ENCODE data around the gene ZNF536. TPM values are rescaled to one million over a fixed set of nuclear protein-coding genes. Genes with fewer than 3 reads are reported as not detected.

Gene ZNF536
- total and polyA plus RNA-seq, 5 experiments from 2014 or later = not detected

DNA sequence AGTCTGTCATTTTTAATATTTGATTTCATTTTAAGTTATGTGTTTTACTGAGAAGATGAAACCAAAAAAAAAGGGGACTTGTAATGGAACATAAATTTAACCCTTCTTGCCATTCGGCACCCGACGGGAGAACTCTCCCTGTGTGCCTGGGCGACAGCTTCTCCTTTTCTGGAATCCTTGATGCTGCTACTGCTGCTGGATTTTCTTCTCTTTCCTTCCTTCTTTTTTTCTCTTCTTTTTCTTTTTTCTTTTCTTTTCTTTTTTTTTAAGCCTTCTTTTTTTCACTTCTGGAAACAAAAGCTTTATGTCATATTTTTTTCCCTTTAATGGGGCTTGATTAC, 11.1 kb upstream of the ZNF536 start:
- POLR2A ChIA-PET = no interaction called here
- H3K9me3 Mint-ChIP-seq = peaks cover 0 to 1% (median 0%) of the 10 kb centered on the region in 9 donors
- ATAC-seq (no peak), DNase-seq (no peak)
- H3K4me1 Mint-ChIP-seq = peaks cover 0 to 13% (median 3%) of the 10 kb centered on the region in 4 donors
- no peaks in the 10 kb centered on the region for H3K36me3 Mint-ChIP-seq
- H3K4me3 Mint-ChIP-seq = no peak overlapping the region
- H3K27me3 Mint-ChIP-seq = peaks cover 9 to 58% (median 24%) of the 10 kb centered on the region in 5 donors
- no peak overlapping the region for H3K27ac Mint-ChIP-seq

DNA sequence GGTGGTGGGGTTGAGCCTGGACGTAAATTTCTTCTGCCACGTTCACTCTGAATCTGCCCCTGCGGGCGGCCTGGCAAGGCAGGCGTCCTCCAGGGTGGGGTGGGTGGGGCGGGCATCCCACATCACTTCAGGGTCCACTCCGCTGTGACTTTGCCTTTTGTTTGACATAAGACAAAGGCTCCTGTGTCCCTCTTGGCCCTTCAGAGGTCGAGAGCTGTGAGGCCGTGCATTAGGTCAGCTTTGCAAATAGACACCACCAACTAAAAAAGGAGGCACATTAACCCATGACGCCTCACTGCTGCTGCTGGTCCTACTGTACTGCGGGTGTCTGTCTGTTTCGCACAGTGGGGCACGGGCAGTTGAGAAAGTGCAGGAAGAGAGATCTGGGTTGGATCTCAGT, 10.5 kb upstream of the ZNF536 start:
- Mint-ChIP-seq H3K36me3 (no peaks in the 10 kb centered on the region), H3K4me3 (no peak overlapping the region), H3K4me1 (peaks cover 0 to 13% (median 3%) of the 10 kb centered on the region in 4 donors), H3K9me3 (peaks cover 0 to 1% (median 0%) of the 10 kb centered on the region in 9 donors), H3K27ac (no peak overlapping the region), H3K27me3 (peaks cover 9 to 51% (median 24%) of the 10 kb centered on the region in 5 donors)
- DNase-seq = no peak
- POLR2A ChIA-PET = no interaction called here
- ATAC-seq = no peak

DNA sequence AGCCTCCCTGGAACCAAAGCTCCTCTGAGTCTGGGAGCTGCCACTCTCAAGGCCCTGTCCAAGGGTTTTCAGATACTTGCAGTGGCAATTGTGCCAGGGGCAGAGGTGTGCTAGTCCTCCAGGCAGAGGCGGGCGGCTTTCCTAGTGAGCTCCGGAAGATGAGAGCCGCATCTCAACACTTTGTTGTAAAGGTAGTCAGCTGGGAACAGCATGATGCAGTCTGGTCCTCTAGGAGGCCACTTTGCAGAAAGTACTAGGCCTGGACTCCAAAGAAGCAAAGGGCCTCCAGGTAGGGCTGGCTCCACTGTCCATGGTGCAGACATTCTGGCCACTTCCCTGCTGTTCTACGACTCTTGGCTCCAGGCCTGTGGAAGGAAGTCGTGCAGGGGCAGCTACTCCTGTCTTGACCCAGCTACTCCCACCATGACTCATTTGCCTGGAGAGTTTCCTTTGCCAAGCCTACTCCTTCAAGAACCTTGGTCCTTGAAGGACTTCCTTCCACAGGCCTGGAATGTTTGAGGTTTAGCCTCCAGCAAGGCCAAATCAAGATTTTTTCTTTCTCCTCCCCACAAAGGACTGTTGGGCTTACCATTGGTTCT, 9.9 kb upstream of the ZNF536 start:
- POLR2A ChIA-PET = no interaction called here
- no peak overlapping the region for H3K4me3 Mint-ChIP-seq
- peaks cover 9 to 46% (median 20%) of the 10 kb centered on the region in 5 donors for H3K27me3 Mint-ChIP-seq
- H3K27ac Mint-ChIP-seq = no peak overlapping the region
- H3K36me3 Mint-ChIP-seq = no peaks in the 10 kb centered on the region
- peaks cover 0 to 1% (median 0%) of the 10 kb centered on the region in 9 donors for H3K9me3 Mint-ChIP-seq
- DNase-seq (no peak), ATAC-seq (no peak)
- H3K4me1 Mint-ChIP-seq = peaks cover 0 to 13% (median 3%) of the 10 kb centered on the region in 4 donors

DNA sequence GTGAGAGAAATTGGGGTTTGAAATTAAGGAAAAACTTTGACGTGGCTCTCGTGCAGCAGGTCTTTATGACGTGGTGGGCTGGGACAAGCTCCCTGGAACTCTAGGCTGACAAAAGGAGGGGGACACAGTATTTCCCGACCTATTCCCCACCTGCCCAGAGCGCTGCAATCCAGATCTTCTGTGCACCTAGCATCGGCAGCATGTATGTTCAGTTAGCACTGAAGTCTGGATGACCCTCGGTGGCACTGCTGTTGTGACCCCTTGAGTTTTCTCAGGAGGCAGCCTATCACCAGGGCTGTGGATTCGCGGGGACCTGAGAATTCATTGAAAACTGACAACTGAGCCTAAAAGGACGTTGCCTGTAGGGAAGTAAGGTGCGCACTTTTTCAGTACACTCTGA, 9.1 kb upstream of the ZNF536 start:
- Mint-ChIP-seq H3K4me3 (no peak overlapping the region), H3K36me3 (no peaks in the 10 kb centered on the region), H3K9me3 (peaks cover 0 to 1% (median 0%) of the 10 kb centered on the region in 9 donors), H3K27me3 (peaks cover 9 to 48% (median 25%) of the 10 kb centered on the region in 5 donors), H3K27ac (no peak overlapping the region), H3K4me1 (peaks cover 0 to 13% (median 3%) of the 10 kb centered on the region in 4 donors)
- ATAC-seq (no peak), DNase-seq (no peak)
- POLR2A ChIA-PET = no interaction called here

DNA sequence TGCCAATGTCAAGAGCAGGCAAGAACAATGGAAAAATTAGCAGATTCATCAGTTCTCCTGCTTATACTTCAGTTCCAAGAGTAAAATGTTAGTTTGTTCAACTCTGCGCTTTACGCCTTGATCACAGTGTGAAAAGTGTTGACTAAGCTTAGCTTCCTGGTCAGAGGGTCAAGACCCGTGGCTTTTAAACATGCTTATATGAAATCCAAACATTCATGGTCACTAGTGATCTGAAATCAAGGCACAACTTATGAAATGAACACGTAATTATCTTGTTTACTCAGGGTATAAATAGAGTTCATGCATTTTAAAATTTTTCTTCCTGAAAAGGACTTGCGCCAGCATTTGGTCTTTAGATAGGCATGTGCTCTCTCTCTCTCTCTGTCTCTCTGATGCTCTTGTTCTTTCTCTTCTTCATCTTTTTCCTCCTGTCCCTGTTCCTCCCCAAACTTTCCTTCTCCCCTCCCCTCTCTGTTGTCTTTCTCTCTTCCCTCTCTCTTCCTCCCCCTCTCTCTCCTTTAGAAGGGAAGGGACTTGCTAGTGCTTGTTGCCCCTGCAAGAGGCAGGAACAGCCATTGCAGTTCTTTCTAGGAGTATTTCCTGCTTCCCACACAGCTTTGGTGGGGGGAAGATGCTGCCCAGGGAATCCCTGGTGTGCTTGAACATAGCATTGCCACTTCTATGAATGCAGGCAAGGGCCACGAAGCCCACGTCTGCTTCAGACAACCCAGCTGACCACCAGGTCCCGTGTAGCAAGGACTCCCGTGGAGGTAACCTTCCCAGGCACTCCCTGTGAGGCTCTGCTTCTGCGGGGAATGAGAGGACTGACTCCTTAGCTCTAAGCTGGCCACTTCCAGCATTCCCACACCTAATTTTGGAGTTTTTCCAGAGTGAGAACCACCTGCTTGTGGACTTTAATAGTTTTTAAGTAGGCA, 7.1 kb upstream of the ZNF536 start:
- no peak for DNase-seq
- peaks cover 0 to 1% (median 0%) of the 10 kb centered on the region in 9 donors for H3K9me3 Mint-ChIP-seq
- no peak overlapping the region for H3K4me3 Mint-ChIP-seq

DNA sequence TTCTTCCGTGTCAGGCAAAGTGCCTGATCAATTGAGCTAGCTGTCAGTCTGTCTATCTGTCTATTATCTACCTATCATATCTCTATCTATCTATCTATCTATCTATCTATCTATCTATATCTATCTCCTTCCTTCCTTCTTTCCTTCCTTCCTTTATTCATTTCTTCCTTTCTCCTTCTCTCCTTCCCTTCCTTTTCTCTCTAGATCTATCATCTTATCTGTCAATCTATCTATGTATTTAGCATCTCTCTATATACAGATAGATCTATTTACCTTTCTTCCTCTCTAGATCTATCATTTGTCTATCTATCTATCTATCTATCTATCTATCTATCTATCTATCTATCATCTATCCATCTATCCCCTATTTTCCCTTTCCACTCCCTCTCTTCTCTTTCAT, 5.9 kb upstream of the ZNF536 start:
- Mint-ChIP-seq H3K9me3 (peaks cover 0 to 1% (median 0%) of the 10 kb centered on the region in 9 donors), H3K27ac (no peak overlapping the region), H3K4me3 (no peak overlapping the region), H3K36me3 (no peaks in the 10 kb centered on the region), H3K4me1 (no peaks in the 10 kb centered on the region), H3K27me3 (peaks cover 2 to 27% (median 16%) of the 10 kb centered on the region in 5 donors)
- ATAC-seq (no peak), DNase-seq (no peak)
- POLR2A ChIA-PET = no interaction called here

More for the DNA sequence above, 7.1 kb upstream of the ZNF536 start:
- Mint-ChIP-seq H3K27ac (no peak overlapping the region), H3K36me3 (no peaks in the 10 kb centered on the region), H3K27me3 (peaks cover 10 to 38% (median 19%) of the 10 kb centered on the region in 5 donors), H3K4me1 (peaks cover 0 to 9% (median 2%) of the 10 kb centered on the region in 4 donors)
- no peak for ATAC-seq
- POLR2A ChIA-PET = no interaction called here

DNA sequence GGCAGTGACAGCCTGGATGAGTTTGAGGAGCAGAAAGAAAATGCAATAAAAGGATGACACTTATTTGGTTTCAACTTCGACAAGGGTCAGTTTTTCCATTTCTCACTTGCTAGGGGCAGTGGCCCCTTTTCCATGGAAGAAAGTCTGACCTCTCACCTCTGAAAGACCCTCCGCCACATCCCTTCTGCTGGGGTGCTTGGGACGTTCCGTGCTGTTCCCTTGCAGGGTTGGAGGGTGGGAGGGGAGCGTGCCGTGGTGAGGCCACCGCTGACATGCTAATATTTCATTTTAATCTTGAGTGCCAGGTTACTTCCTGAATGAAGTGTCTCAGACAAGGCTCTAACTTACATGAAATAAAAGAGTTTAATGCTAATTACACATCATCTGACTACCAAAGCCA, 5.2 kb upstream of the ZNF536 start:
- Mint-ChIP-seq H3K36me3 (no peaks in the 10 kb centered on the region), H3K27ac (no peak overlapping the region), H3K27me3 (peaks cover 5 to 28% (median 15%) of the 10 kb centered on the region in 5 donors), H3K9me3 (no peaks in the 10 kb centered on the region), H3K4me3 (no peak overlapping the region), H3K4me1 (no peaks in the 10 kb centered on the region)
- POLR2A ChIA-PET = no interaction called here
- no peak for DNase-seq
- ATAC-seq = no peak

DNA sequence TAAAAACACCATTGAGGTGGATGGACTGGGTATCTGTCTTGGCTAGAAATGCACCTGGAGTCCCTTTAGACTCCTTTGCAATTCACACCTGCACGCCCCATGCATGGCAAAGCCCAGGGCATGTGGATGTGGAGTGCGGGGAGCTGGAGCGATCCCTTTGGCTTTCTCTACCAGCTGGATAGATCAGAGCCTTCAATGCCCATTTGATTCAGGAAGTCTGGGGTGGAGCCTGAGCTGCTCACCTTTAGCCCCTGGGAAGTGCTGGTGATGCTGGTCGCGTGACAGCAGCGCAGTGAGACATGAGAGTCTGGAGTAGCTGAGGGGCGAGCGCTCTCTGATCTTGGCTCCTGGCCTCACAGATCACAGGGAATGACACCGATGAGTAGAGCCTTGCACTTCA, 4.8 kb upstream of the ZNF536 start:
- Mint-ChIP-seq H3K4me1 (no peaks in the 10 kb centered on the region), H3K36me3 (no peaks in the 10 kb centered on the region), H3K4me3 (no peak overlapping the region), H3K9me3 (no peaks in the 10 kb centered on the region), H3K27me3 (peaks cover 5 to 32% (median 19%) of the 10 kb centered on the region in 5 donors), H3K27ac (no peak overlapping the region)
- ATAC-seq (no peak), DNase-seq (no peak)
- POLR2A ChIA-PET = no interaction called here

DNA sequence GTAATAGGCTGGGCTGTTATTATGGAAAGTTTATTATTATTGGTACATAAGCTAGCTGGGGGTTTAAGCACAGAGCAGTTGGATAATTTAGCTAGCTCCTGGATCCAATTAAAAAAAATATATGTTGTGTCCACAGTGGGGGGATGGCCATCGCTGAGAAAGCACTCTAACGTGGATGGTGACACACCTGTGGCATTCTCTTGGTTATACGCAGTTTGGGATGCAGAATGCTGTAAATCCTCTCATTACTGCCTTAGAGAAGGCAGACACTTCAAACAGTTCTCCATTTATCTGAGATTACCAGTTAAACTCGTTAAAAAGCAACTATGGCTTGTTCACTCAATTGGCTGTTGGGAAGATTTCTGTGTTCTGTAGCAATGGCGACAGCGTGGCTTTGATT, 2.4 kb upstream of the ZNF536 start:
- DNase-seq (no peak), ATAC-seq (no peak)
- Mint-ChIP-seq H3K27me3 (peaks cover 9 to 32% (median 17%) of the 10 kb centered on the region in 5 donors), H3K27ac (no peak overlapping the region), H3K9me3 (no peaks in the 10 kb centered on the region), H3K4me1 (no peaks in the 10 kb centered on the region), H3K36me3 (no peaks in the 10 kb centered on the region), H3K4me3 (no peak overlapping the region)
- POLR2A ChIA-PET = no interaction called here

DNA sequence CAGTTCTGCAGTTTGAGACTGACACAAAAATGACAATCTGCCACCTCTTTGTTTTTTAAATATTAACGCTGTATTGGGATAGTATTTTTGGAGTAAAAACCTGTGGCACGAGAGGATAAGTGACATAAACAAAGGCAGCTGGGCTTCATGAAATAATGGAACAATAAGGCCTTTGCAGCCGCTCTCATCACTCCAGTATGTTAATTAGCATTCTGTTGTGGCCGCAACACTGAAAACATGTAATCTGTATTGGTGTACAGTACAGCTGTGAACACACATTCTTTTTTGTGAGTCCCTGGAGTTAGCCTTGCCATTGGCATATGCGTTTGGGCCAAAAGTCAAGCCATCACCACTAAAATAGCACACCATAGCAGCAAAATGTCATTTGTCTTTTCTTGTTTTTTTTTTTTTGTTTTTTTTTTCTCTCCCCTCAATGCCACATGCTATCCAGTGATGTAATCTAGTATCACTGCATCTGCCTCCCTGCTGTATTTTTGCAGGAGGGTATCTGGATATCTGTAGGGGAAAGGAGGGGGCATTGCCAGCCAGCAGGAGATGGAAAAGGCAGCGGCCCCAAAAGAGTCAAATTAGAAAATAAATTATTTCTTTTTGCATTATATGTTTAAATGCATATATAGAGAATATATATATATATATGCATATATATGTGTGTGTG, 885 bp upstream of the ZNF536 start:
- peaks cover 19 to 45% (median 23%) of the 10 kb centered on the region in 5 donors for H3K27me3 Mint-ChIP-seq
- no peak for DNase-seq
- no peaks in the 10 kb centered on the region for H3K9me3 Mint-ChIP-seq
- H3K36me3 Mint-ChIP-seq = no peaks in the 10 kb centered on the region
- POLR2A ChIA-PET = no interaction called here
- ATAC-seq = no peak
- H3K4me3 Mint-ChIP-seq = no peak overlapping the region
- H3K4me1 Mint-ChIP-seq = peaks cover 0 to 3% (median 1%) of the 10 kb centered on the region in 4 donors
- no peak overlapping the region for H3K27ac Mint-ChIP-seq

DNA sequence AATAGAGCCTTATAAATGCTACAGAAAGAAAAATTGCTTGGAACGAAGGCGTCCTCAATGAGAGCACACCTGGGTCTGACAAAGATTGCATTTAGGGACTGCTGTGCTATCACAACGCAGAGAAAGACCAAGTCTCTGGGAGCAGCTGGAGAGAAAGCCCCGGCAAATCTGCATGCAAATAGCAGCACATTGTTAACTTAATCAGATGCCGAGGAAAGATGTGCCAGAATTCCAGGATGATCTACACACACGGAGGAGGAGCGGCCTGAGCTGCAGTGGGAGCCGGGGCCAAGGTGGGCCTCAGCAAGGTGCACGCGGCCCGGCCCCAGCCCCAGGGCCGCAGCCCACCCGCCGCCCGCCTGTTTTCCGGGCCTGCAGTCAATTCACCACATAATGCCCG, 1.4 kb downstream of the ZNF536 start:
- no peak overlapping the region for H3K27ac Mint-ChIP-seq
- ATAC-seq (no peak), DNase-seq (no peak)
- H3K27me3 Mint-ChIP-seq = peaks cover 20 to 57% (median 25%) of the 10 kb centered on the region in 5 donors
- POLR2A ChIA-PET = no interaction called here
- H3K9me3 Mint-ChIP-seq = no peaks in the 10 kb centered on the region
- H3K4me1 Mint-ChIP-seq = peaks cover 0 to 3% (median 1%) of the 10 kb centered on the region in 4 donors
- no peaks in the 10 kb centered on the region for H3K36me3 Mint-ChIP-seq
- H3K4me3 Mint-ChIP-seq = no peak overlapping the region

DNA sequence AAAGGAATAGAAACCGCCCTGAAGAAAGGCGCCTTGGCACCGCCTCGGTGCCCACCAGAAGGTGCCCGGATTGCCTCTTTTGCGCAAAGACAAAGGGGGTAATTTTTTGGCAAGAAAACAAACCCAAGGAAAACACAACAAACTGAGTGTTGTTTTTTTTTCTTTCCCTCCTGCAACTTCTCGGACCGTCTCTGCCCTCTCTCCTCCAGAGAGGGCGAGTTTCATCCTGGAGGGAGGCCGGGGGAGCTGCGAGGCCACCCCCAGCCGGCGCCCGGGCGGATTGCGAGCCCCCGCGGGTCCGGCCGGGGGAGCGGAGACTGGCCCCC, 2.3 kb downstream of the ZNF536 start:
- no peak for DNase-seq
- Mint-ChIP-seq H3K36me3 (no peaks in the 10 kb centered on the region), H3K9me3 (no peaks in the 10 kb centered on the region), H3K4me1 (peaks cover 0 to 3% (median 1%) of the 10 kb centered on the region in 4 donors), H3K4me3 (no peak overlapping the region), H3K27ac (no peak overlapping the region), H3K27me3 (peaks cover 20 to 56% (median 29%) of the 10 kb centered on the region in 5 donors)
- POLR2A ChIA-PET = no interaction called here
- no peak for ATAC-seq

All from naive thymus-derived CD8-positive, alpha-beta T cell (primary cell).